HG03060 (cell line): Measurements from ENCODE around the gene KMT2C.
"Not testable (repeated sequence)": the region's sequence is repeated elsewhere in the genome, so short reads cannot be mapped to it uniquely, and the experiment has no call there.

Experiments used
- ATAC-seq: cut with Tn5 transposase; IDR thresholded peaks from one replicate; pipeline ENCODE4 v1.9.1; 2021; ENCODE audit warnings: low read depth, moderate number of reproducible peaks; ENCODE audit not compliant: unreplicated experiment

The KMT2C gene

GRCh38 chr7:152236306-152236705 lies 199.5 kb downstream of the KMT2C start:
- ATAC-seq = not testable (repeated sequence)

GRCh38 chr7:152234421-152234820 lies 201.4 kb downstream of the KMT2C start:
- ATAC-seq = not testable (repeated sequence)

- no peak for ATAC-seq
Observed at GRCh38 chr7:152231089-152231488, 204.7 kb downstream of the KMT2C start.

GRCh38 chr7:152219556-152219955 lies 216.2 kb downstream of the KMT2C start:
- ATAC-seq = not testable (repeated sequence)

- not testable (repeated sequence) for ATAC-seq
Observed at GRCh38 chr7:152208766-152209165, 227.0 kb downstream of the KMT2C start.

GRCh38 chr7:152204417-152204816 lies 231.4 kb downstream of the KMT2C start:
- ATAC-seq = not testable (repeated sequence)

- no peak for ATAC-seq
Observed at GRCh38 chr7:152203095-152203494, 232.7 kb downstream of the KMT2C start.

GRCh38 chr7:152202056-152202455 lies 233.7 kb downstream of the KMT2C start:
- ATAC-seq = no peak

GRCh38 chr7:152200395-152200794 lies 235.4 kb downstream of the KMT2C start:
- ATAC-seq = no peak

- ATAC-seq = no peak
Observed at GRCh38 chr7:152196391-152196790, 239.4 kb downstream of the KMT2C start.

- no peak for ATAC-seq
Observed at GRCh38 chr7:152193880-152194279, 241.9 kb downstream of the KMT2C start.

GRCh38 chr7:152189061-152189460 lies 246.7 kb downstream of the KMT2C start:
- no peak for ATAC-seq

GRCh38 chr7:152185558-152185957 lies 250.2 kb downstream of the KMT2C start:
- ATAC-seq = no peak

GRCh38 chr7:152180587-152180986 lies 255.2 kb downstream of the KMT2C start:
- no peak for ATAC-seq

GRCh38 chr7:152180048-152180447 lies 255.8 kb downstream of the KMT2C start:
- ATAC-seq = no peak

GRCh38 chr7:152178405-152179058 lies 257.3 kb downstream of the KMT2C start:
- ATAC-seq = no peak

GRCh38 chr7:152177681-152178404 lies 258.0 kb downstream of the KMT2C start:
- no peak for ATAC-seq

GRCh38 chr7:152176797-152177196 lies 259.0 kb downstream of the KMT2C start:
- peak; percentile 38 for ATAC-seq

- ATAC-seq = no peak
Observed at GRCh38 chr7:152173372-152174070, 262.3 kb downstream of the KMT2C start.

GRCh38 chr7:152162287-152162686 lies 273.5 kb downstream of the KMT2C start:
- ATAC-seq = no peak

GRCh38 chr7:152161171-152161570 lies 274.6 kb downstream of the KMT2C start:
- ATAC-seq = no peak
